ENCODE measurements around the gene SIX5. TPM values are rescaled to one million over a fixed set of nuclear protein-coding genes. Genes with fewer than 3 reads are reported as not detected.

SIX5 gene
- total RNA-seq, 2 experiments from 2014 or later: 9.4 to 15.2 TPM

DNA sequence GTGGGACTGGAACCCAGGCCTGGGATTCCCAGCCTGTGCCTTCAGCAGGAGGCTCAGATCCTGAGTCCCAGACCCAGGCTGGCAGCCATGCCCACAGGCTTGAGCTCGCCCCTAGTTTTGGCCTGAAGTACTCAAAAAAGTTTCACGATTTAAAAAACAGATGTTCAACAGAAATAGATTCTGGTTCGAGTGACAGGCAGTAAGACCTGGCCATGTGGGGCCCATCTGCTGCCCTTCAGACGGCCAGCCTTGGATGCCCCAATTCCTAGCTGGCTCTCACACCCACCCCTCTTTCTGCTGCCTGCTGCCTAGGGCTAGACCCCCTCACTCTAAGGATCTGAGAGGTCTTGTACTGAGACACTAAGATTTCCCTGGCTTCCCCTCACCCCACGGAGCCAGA is 16.0 kb upstream of the SIX5 start:
- peaks cover 33% of the 10 kb centered on the region for H3K36me3 ChIP-seq (ENCODE audit: insufficient read depth, low read length)
- intact Hi-C loops (cut with micrococcal nuclease; ENCODE audit: unreplicated experiment): no loop called here
- H4K20me1 ChIP-seq (ENCODE audit: insufficient read depth, low read length): no peaks in the 10 kb centered on the region; the same call in 1 of the 2 replicates
- no peak overlapping the region for H3K4me2 ChIP-seq (ENCODE audit: low read length)
- H3K4me3 ChIP-seq (ENCODE audit: low read depth, low read length, poor library complexity, severe bottlenecking): no peak overlapping the region
- H3K4me1 ChIP-seq (ENCODE audit: insufficient read depth, low read length, poor library complexity, severe bottlenecking): no peaks in the 10 kb centered on the region
- DNase-seq (ENCODE audit: low spot score): no peak
- H2AFZ ChIP-seq (ENCODE audit: low read length): no peak overlapping the region
- CTCF ChIA-PET (ENCODE audit: unreplicated experiment): no interaction called here
- TF ChIP-seq, protein P1, sequence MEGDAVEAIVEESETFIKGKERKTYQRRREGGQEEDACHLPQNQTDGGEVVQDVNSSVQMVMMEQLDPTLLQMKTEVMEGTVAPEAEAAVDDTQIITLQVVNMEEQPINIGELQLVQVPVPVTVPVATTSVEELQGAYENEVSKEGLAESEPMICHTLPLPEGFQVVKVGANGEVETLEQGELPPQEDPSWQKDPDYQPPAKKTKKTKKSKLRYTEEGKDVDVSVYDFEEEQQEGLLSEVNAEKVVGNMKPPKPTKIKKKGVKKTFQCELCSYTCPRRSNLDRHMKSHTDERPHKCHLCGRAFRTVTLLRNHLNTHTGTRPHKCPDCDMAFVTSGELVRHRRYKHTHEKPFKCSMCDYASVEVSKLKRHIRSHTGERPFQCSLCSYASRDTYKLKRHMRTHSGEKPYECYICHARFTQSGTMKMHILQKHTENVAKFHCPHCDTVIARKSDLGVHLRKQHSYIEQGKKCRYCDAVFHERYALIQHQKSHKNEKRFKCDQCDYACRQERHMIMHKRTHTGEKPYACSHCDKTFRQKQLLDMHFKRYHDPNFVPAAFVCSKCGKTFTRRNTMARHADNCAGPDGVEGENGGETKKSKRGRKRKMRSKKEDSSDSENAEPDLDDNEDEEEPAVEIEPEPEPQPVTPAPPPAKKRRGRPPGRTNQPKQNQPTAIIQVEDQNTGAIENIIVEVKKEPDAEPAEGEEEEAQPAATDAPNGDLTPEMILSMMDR (conservative IDR thresholded peaks at IDR 0.05; ENCODE audit: low read length): no peak
- TF ChIP-seq EZH2phosphoT487 (IDR thresholded peaks at IDR 0.05; ENCODE audit: borderline replicate concordance, low read depth, low read length): no peak
- H3K79me2 ChIP-seq (ENCODE audit: insufficient read depth, low read depth, low read length): no peaks in the 10 kb centered on the region
- H3K9me3 ChIP-seq (ENCODE audit: low read length): no peaks in the 10 kb centered on the region
- POLR2A ChIA-PET: no interaction called here
- H3K27ac ChIP-seq (ENCODE audit: low read depth, low read length, poor library complexity, severe bottlenecking): no peak overlapping the region
- H3K9me2 ChIP-seq (ENCODE audit: insufficient read depth, low read length): no peaks in the 10 kb centered on the region
- BruUV-seq (replicated peaks): no TSS peak

DNA sequence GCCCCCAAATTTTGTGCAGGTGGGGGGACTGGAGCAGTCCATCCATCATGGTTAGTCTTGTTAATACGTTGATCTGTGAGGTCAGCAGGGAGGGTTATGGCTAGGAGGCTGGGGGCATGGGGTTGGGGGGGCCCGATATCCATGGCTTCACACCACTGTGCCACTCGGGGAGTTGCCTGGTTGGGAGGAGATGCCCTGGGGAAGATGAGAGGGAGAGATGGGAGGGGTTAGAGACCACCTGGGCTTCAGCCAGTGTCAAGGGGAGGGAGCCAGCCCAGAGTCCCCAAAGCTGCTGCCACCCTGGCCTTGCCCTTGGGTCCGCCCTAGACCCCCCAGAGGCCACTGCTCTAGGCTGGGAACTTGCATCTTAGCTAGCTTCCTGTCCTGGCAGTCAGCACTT is 15.0 kb upstream of the SIX5 start:
- POLR2A ChIA-PET: no interaction called here
- intact Hi-C loops (cut with micrococcal nuclease; ENCODE audit: unreplicated experiment): no loop called here
- BruUV-seq (replicated peaks): no TSS peak
- Histone ChIP-seq H3K4me3 (ENCODE audit: low read depth, low read length, poor library complexity, severe bottlenecking) (no peak overlapping the region), H3K4me1 (ENCODE audit: insufficient read depth, low read length, poor library complexity, severe bottlenecking) (peaks cover 5% of the 10 kb centered on the region), H3K36me3 (ENCODE audit: insufficient read depth, low read length) (peaks cover 27% of the 10 kb centered on the region), H4K20me1 (ENCODE audit: insufficient read depth, low read length) (no peaks in the 10 kb centered on the region; the same call in 1 of the 2 replicates), H3K27ac (ENCODE audit: low read depth, low read length, poor library complexity, severe bottlenecking) (no peak overlapping the region), H3K9me3 (ENCODE audit: low read length) (no peaks in the 10 kb centered on the region), H3K9me2 (ENCODE audit: insufficient read depth, low read length) (no peaks in the 10 kb centered on the region), H3K4me2 (ENCODE audit: low read length) (no peak overlapping the region), H3K79me2 (ENCODE audit: insufficient read depth, low read depth, low read length) (no peaks in the 10 kb centered on the region), H2AFZ (ENCODE audit: low read length) (no peak overlapping the region)
- TF ChIP-seq, protein P1 (conservative IDR thresholded peaks at IDR 0.05; ENCODE audit: low read length): no peak
- no peak for TF ChIP-seq EZH2phosphoT487 (IDR thresholded peaks at IDR 0.05; ENCODE audit: borderline replicate concordance, low read depth, low read length)
- no peak for DNase-seq (ENCODE audit: low spot score)
- CTCF ChIA-PET (ENCODE audit: unreplicated experiment): no interaction called here

DNA sequence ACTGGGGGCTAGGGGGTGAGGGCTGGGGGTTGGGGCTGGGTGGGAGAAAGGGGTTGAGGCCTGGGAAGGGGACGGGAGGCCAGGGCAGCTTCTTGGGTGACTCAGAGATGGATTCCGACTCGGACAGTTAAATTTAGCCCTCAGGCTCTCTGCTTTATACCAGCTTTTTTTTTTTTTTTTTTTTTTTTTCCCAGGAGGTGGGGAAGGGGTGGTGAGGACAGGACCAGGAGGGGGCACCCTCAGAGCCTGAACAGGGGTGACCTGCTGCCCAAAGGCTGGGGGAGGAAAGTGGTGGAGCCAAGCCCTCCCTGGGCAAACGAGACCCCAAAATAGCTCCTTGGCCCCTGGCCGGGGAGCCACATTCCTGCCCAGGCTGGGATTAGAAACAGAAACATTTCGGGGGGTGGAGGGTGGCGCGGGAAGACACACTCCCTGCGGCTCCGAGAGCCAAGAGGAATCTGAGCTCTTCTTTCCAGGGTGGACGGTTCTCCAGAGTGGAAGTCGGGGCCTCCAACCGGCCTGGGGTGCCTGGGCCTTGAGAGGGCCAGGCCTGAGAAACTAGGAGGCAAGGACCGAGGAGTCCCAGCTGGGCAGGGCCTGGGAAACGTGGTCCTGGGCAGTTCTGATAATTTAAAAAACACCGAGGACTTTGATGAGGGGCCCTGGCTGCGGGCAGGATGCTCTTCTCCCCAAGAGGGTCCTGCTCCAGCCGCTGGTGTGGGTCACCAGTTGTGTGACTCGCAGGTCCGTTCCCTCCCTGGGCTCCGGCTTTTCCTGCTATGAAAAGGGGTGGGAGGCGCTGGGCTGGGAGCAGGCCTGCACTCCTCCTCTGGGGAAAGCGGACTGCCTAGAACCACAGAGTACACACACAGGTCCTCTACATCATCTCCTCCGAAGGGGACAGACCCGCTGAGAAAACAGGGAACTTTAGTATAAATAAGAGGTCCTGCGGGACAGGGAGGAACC is 14.1 kb upstream of the SIX5 start:
- Histone ChIP-seq H2AFZ (ENCODE audit: low read length) (no peak overlapping the region), H3K4me2 (ENCODE audit: low read length) (no peak overlapping the region), H3K9me3 (ENCODE audit: low read length) (no peaks in the 10 kb centered on the region), H3K9me2 (ENCODE audit: insufficient read depth, low read length) (no peaks in the 10 kb centered on the region), H3K4me1 (ENCODE audit: insufficient read depth, low read length, poor library complexity, severe bottlenecking) (peaks cover 12% of the 10 kb centered on the region), H4K20me1 (ENCODE audit: insufficient read depth, low read length) (no peaks in the 10 kb centered on the region; the same call in 1 of the 2 replicates), H3K79me2 (ENCODE audit: insufficient read depth, low read depth, low read length) (no peaks in the 10 kb centered on the region), H3K36me3 (ENCODE audit: insufficient read depth, low read length) (peaks cover 17% of the 10 kb centered on the region; the same call in 1 of the 2 replicates), H3K4me3 (ENCODE audit: low read depth, low read length, poor library complexity, severe bottlenecking) (no peak overlapping the region), H3K27ac (ENCODE audit: low read depth, low read length, poor library complexity, severe bottlenecking) (no peak overlapping the region)
- TSS peak; percentile 39 for BruUV-seq (replicated peaks)
- TF ChIP-seq, protein P1 (conservative IDR thresholded peaks at IDR 0.05; ENCODE audit: low read length): no peak
- TF ChIP-seq EZH2phosphoT487 (IDR thresholded peaks at IDR 0.05; ENCODE audit: borderline replicate concordance, low read depth, low read length): no peak
- DNase-seq (ENCODE audit: low spot score): no peak
- CTCF ChIA-PET (ENCODE audit: unreplicated experiment): no interaction called here
- intact Hi-C loops (cut with micrococcal nuclease; ENCODE audit: unreplicated experiment): no loop called here
- POLR2A ChIA-PET: interaction anchor here (0.6 kb wide), 1 partner anchor 823 kb away, joined by 3 read pairs; no protein-coding TSS in a partner anchor
